Neuronal stem cell (in vitro differentiated cells): ENCODE data around the gene PIK3C2G.

Experiments used
- DNase-seq: peaks from one replicate; pipeline ENCODE4 v3.0.0-alpha.2; 2013; ENCODE audit warnings: low spot score
- H2AFZ ChIP-seq: one replicate; pipeline ENCODE4 v1.6.1; 2013; ENCODE audit warnings: mild to moderate bottlenecking, low read length, inconsistent platforms
- H2AK5ac ChIP-seq: 2 replicates; pipeline ENCODE4 v1.6.1; 2013; ENCODE audit warnings: low read depth, mild to moderate bottlenecking, inconsistent platforms, low read length, moderate library complexity, mixed read lengths
- H2BK120ac ChIP-seq: 2 replicates; pipeline ENCODE4 v1.6.1; 2013; ENCODE audit warnings: low read depth, mild to moderate bottlenecking, inconsistent platforms, low read length, moderate library complexity, mixed read lengths
- H2BK12ac ChIP-seq: one replicate; pipeline ENCODE4 v1.6.1; 2013; ENCODE audit warnings: low read length, inconsistent platforms
- H2BK15ac ChIP-seq: 2 replicates; pipeline ENCODE4 v1.6.1; 2013; ENCODE audit warnings: mild to moderate bottlenecking, low read length, inconsistent platforms, mixed read lengths
- H2BK5ac ChIP-seq: one replicate; pipeline ENCODE4 v1.6.1; 2013; ENCODE audit warnings: inconsistent platforms, mild to moderate bottlenecking, low read length, moderate library complexity
- H3K14ac ChIP-seq: one replicate; pipeline ENCODE4 v1.6.1; 2013; ENCODE audit warnings: low read length, inconsistent platforms
- H3K18ac ChIP-seq: 2 replicates; pipeline ENCODE4 v1.6.1; 2013; ENCODE audit warnings: low read length, inconsistent platforms
- H3K23ac ChIP-seq: 2 replicates; pipeline ENCODE4 v1.6.1; 2013; ENCODE audit warnings: low read depth, mild to moderate bottlenecking, mixed read lengths, low read length, inconsistent platforms; ENCODE audit not compliant: poor library complexity
- H3K27ac ChIP-seq: replicated peaks from 3 replicates; pipeline ENCODE4 v1.5.1; 2013; ENCODE audit warnings: low read length, inconsistent platforms
- H3K27me3 ChIP-seq, 3 experiments: 2 replicates each; pipeline ENCODE4 v1.6.1; 2013; ENCODE audit warnings: low read length in 3 of 3, mild to moderate bottlenecking in 2 of 3, inconsistent platforms in 1 of 3, low read depth in 1 of 3, mixed read lengths in 1 of 3, moderate library complexity in 1 of 3; ENCODE audit not compliant: control insufficient read depth in 3 of 3, insufficient read depth in 3 of 3
- H3K36me3 ChIP-seq, 2 donors: replicated peaks in 1 of 2; 2 replicates each; pipeline ENCODE4 v1.6.1; 2013; ENCODE audit warnings: low read length in 2 of 2; ENCODE audit not compliant: control insufficient read depth in 2 of 2, insufficient read depth in 2 of 2
- H3K4ac ChIP-seq: 2 replicates; pipeline ENCODE4 v1.6.1; 2013; ENCODE audit warnings: inconsistent platforms, mild to moderate bottlenecking, low read length, moderate library complexity
- H3K4me1 ChIP-seq, 2 donors: 1 replicate in 1 of 2; 2 replicates in 1 of 2; pipeline ENCODE4 v1.6.1; 2013; ENCODE audit warnings: low read length in 2 of 2, low read depth in 1 of 2; ENCODE audit not compliant: control insufficient read depth in 2 of 2, insufficient read depth in 1 of 2
- H3K4me2 ChIP-seq: one replicate; pipeline ENCODE4 v1.6.1; 2013; ENCODE audit warnings: mild to moderate bottlenecking, low read length, inconsistent platforms; ENCODE audit not compliant: insufficient read depth, poor library complexity, severe bottlenecking
- H3K4me3 ChIP-seq, 2 donors: 2 replicates each; pipeline ENCODE4 v1.5.1; 2013; ENCODE audit warnings: low read length in 2 of 2, mild to moderate bottlenecking in 2 of 2, inconsistent platforms in 1 of 2, moderate library complexity in 1 of 2
- H3K79me1 ChIP-seq: one replicate; pipeline ENCODE4 v1.6.1; 2013; ENCODE audit warnings: low read depth, mild to moderate bottlenecking, inconsistent platforms, low read length, moderate library complexity
- H3K9ac ChIP-seq: one replicate; pipeline ENCODE4 v1.6.1; 2013; ENCODE audit warnings: mild to moderate bottlenecking, low read depth, low read length, inconsistent platforms; ENCODE audit not compliant: poor library complexity
- H3K9me3 ChIP-seq, 2 donors: replicated peaks in 1 of 2; 2 replicates each; pipeline versions ENCODE3 to v1.6.1; 2013; ENCODE audit warnings: low read length in 2 of 2, mild to moderate bottlenecking in 2 of 2, inconsistent platforms in 1 of 2, low read depth in 1 of 2, mixed read lengths in 1 of 2, moderate library complexity in 1 of 2; ENCODE audit not compliant: control insufficient read depth in 2 of 2, insufficient read depth in 1 of 2
- H4K8ac ChIP-seq: one replicate; pipeline ENCODE4 v1.6.1; 2013; ENCODE audit warnings: low read depth, mild to moderate bottlenecking, inconsistent platforms, low read length, moderate library complexity
- H4K91ac ChIP-seq: one replicate; pipeline ENCODE4 v1.6.1; 2013; ENCODE audit warnings: low read length, low read depth, mild to moderate bottlenecking, inconsistent platforms; ENCODE audit not compliant: poor library complexity
- WGBS, 2 donors: extraction: QIAGEN DNeasy Blood & Tissue Kit; methylation state at CpG; one replicate each; pipeline ENCODE4 v1.1.7; 2013; ENCODE audit warnings: missing lambda C conversion rate in 2 of 2, mixed read lengths in 1 of 2; ENCODE audit not compliant: insufficient read length in 2 of 2, insufficient replicate concordance in 1 of 2; ENCODE audit errors: extremely low coverage in 2 of 2; 5-methylcytosine and 5-hydroxymethylcytosine counted together

PIK3C2G gene

GRCh38 chr12:18551106-18551505 lies 289.8 kb downstream of the PIK3C2G start:
- no peaks in the 10 kb centered on the region for H3K79me1 ChIP-seq
- peak overlapping the region; percentile 66 for H2AFZ ChIP-seq
- no peak overlapping the region for H4K91ac ChIP-seq
- H2AK5ac ChIP-seq, result no peak overlapping the region
- H3K4ac ChIP-seq, result no peak overlapping the region
- H3K23ac ChIP-seq, result no peak overlapping the region
- H3K9me3 ChIP-seq, result no peaks in the 10 kb centered on the region
- WGBS, 2 donors, result no CpG with 5 or more reads among the region's 1 CpG
- no peak overlapping the region for H2BK5ac ChIP-seq
- no peak overlapping the region for H3K4me3 ChIP-seq
- H3K9ac ChIP-seq, result no peak overlapping the region
- H3K4me1 ChIP-seq, result peaks cover 0 to 3% of the 10 kb centered on the region in 2 donors
- no peaks in the 10 kb centered on the region for H3K36me3 ChIP-seq
- no peak for DNase-seq
- no peak overlapping the region for H3K18ac ChIP-seq
- H4K8ac ChIP-seq, result no peak overlapping the region
- H3K27me3 ChIP-seq, result no peaks in the 10 kb centered on the region
- no peak overlapping the region for H3K14ac ChIP-seq
- H2BK120ac ChIP-seq, result no peak overlapping the region
- H3K27ac ChIP-seq, result no peak overlapping the region
- H2BK12ac ChIP-seq, result no peak overlapping the region
- H2BK15ac ChIP-seq, result no peak overlapping the region
- no peak overlapping the region for H3K4me2 ChIP-seq

GRCh38 chr12:18551701-18552100 lies 290.4 kb downstream of the PIK3C2G start:
- Histone ChIP-seq H3K23ac (no peak overlapping the region), H4K8ac (no peak overlapping the region), H3K4me1 (peaks cover 0 to 3% of the 10 kb centered on the region in 2 donors), H3K4ac (no peak overlapping the region), H2BK120ac (no peak overlapping the region), H4K91ac (no peak overlapping the region), H3K9me3 (no peaks in the 10 kb centered on the region), H3K79me1 (no peaks in the 10 kb centered on the region), H2AK5ac (no peak overlapping the region), H3K27me3 (no peaks in the 10 kb centered on the region), H3K4me2 (no peak overlapping the region), H2BK12ac (no peak overlapping the region), H3K18ac (no peak overlapping the region), H3K27ac (no peak overlapping the region), H2BK5ac (no peak overlapping the region), H2BK15ac (no peak overlapping the region), H2AFZ (peak overlapping the region; percentile 66), H3K9ac (no peak overlapping the region), H3K14ac (no peak overlapping the region), H3K36me3 (no peaks in the 10 kb centered on the region), H3K4me3 (no peak overlapping the region)
- DNase-seq, result no peak
- no CpG with 5 or more reads among the region's 3 CpGs for WGBS, 2 donors

GRCh38 chr12:18552829-18553228 lies 291.5 kb downstream of the PIK3C2G start:
- H2BK5ac ChIP-seq, result no peak overlapping the region
- H4K8ac ChIP-seq, result no peak overlapping the region
- no peak overlapping the region for H3K18ac ChIP-seq
- no peak overlapping the region for H3K4ac ChIP-seq
- 100% methylated on average over 1 of the region's 5 CpGs; no CpG with 5 or more reads in 1 of the 2 donors for WGBS, 2 donors
- H2BK15ac ChIP-seq, result no peak overlapping the region
- no peak overlapping the region for H3K27ac ChIP-seq
- no peaks in the 10 kb centered on the region for H3K9me3 ChIP-seq
- no peak overlapping the region for H3K23ac ChIP-seq
- H2BK120ac ChIP-seq, result no peak overlapping the region
- no peak overlapping the region for H3K9ac ChIP-seq
- no peak overlapping the region for H4K91ac ChIP-seq
- no peak overlapping the region for H2AFZ ChIP-seq
- H3K27me3 ChIP-seq, result no peaks in the 10 kb centered on the region
- no peak overlapping the region for H3K14ac ChIP-seq
- no peak overlapping the region for H2BK12ac ChIP-seq
- no peaks in the 10 kb centered on the region for H3K79me1 ChIP-seq
- no peak overlapping the region for H3K4me2 ChIP-seq
- peaks cover 0 to 3% of the 10 kb centered on the region in 2 donors for H3K4me1 ChIP-seq
- H2AK5ac ChIP-seq, result no peak overlapping the region
- no peak overlapping the region for H3K4me3 ChIP-seq
- no peak for DNase-seq
- H3K36me3 ChIP-seq, result no peaks in the 10 kb centered on the region

- no peak overlapping the region for H2AK5ac ChIP-seq
- no peak overlapping the region for H3K9ac ChIP-seq
- H3K4me1 ChIP-seq, result peaks cover 0 to 3% of the 10 kb centered on the region in 2 donors
- H3K9me3 ChIP-seq, result no peaks in the 10 kb centered on the region
- no peak overlapping the region for H2BK12ac ChIP-seq
- H2AFZ ChIP-seq, result no peak overlapping the region
- H3K27me3 ChIP-seq, result no peaks in the 10 kb centered on the region
- no peak overlapping the region for H3K23ac ChIP-seq
- H3K14ac ChIP-seq, result no peak overlapping the region
- WGBS, 2 donors, result no CpG with 5 or more reads among the region's 2 CpGs
- H3K27ac ChIP-seq, result no peak overlapping the region
- H4K8ac ChIP-seq, result no peak overlapping the region
- H2BK5ac ChIP-seq, result no peak overlapping the region
- H3K79me1 ChIP-seq, result no peaks in the 10 kb centered on the region
- H3K4me2 ChIP-seq, result no peak overlapping the region
- H3K18ac ChIP-seq, result no peak overlapping the region
- H4K91ac ChIP-seq, result no peak overlapping the region
- H3K36me3 ChIP-seq, result no peaks in the 10 kb centered on the region
- no peak overlapping the region for H2BK15ac ChIP-seq
- no peak overlapping the region for H3K4me3 ChIP-seq
- H2BK120ac ChIP-seq, result no peak overlapping the region
- H3K4ac ChIP-seq, result no peak overlapping the region
- DNase-seq, result no peak
These were observed 294.8 kb downstream of the PIK3C2G start for GRCh38 chr12:18556161-18556560.
